ENCODE measurements around the gene SKI.

GRCh38 chr1:2300004-2300771 is 72.1 kb downstream of the SKI start:
- TF ChIP-seq CTCF (IDR thresholded peaks at IDR 0.05) (no peak), EZH2 (IDR thresholded peaks at IDR 0.05; ENCODE audit: borderline replicate concordance, insufficient read depth, low read depth, low read length, poor library complexity, severe bottlenecking) (no peak)

Data from B cell (primary cell).